GM04503 (cell line): Measurements from ENCODE around the gene PAMR1.
A peak's percentile ranks its signal among the peaks of the same experiment; 100 is the strongest.
"Not testable (repeated sequence)": the region's sequence is repeated elsewhere in the genome, so short reads cannot be mapped to it uniquely, and the experiment has no call there.

Source experiments
- DNase-seq: peaks from one replicate; pipeline ENCODE4 v3.0.0-alpha.2; 2012; ENCODE audit warnings: low read depth

Gene PAMR1

GRCh38 chr11:35525501-35526175, at the start of gene PAMR1:
TSS of gene PAMR1 (minus strand) at chr11:35525616. CDS start at chr11:35525585, 31 bp downstream.
- DNase-seq = peak; percentile 28

- no peak for DNase-seq
Observed at GRCh38 chr11:35571696-35572095, 46.3 kb upstream of the PAMR1 start.

- no peak for DNase-seq
Observed at GRCh38 chr11:35567737-35568465, 42.5 kb upstream of the PAMR1 start.

- DNase-seq = no peak
Observed at GRCh38 chr11:35566885-35567284, 41.5 kb upstream of the PAMR1 start.

- no peak for DNase-seq
Observed at GRCh38 chr11:35566181-35566580, 40.8 kb upstream of the PAMR1 start.

- no peak for DNase-seq
Observed at GRCh38 chr11:35564245-35564595, 38.8 kb upstream of the PAMR1 start.

- DNase-seq = no peak
Observed at GRCh38 chr11:35563484-35564244, 38.2 kb upstream of the PAMR1 start.

- DNase-seq = no peak
Observed at GRCh38 chr11:35559949-35560348, 34.5 kb upstream of the PAMR1 start.

- no peak for DNase-seq
Observed at GRCh38 chr11:35558513-35558912, 33.1 kb upstream of the PAMR1 start.

GRCh38 chr11:35555488-35555887, 30.1 kb upstream of the PAMR1 start:
- no peak for DNase-seq

GRCh38 chr11:35554491-35555437, 29.3 kb upstream of the PAMR1 start:
- peak; percentile 37 for DNase-seq

GRCh38 chr11:35553831-35554230, 28.4 kb upstream of the PAMR1 start:
- peak; percentile 99 for DNase-seq

- no peak for DNase-seq
Observed at GRCh38 chr11:35553021-35553420, 27.6 kb upstream of the PAMR1 start.

GRCh38 chr11:35552616-35553015, 27.2 kb upstream of the PAMR1 start:
- DNase-seq = no peak

GRCh38 chr11:35550374-35551036, 25.1 kb upstream of the PAMR1 start:
- DNase-seq = no peak

- DNase-seq = peak; percentile 94
Observed at GRCh38 chr11:35549787-35550186, 24.4 kb upstream of the PAMR1 start.

GRCh38 chr11:35548925-35549561, 23.6 kb upstream of the PAMR1 start:
- DNase-seq = no peak

GRCh38 chr11:35547995-35548394, 22.6 kb upstream of the PAMR1 start:
- DNase-seq = not testable (repeated sequence)

- DNase-seq = no peak
Observed at GRCh38 chr11:35546317-35546716, 20.9 kb upstream of the PAMR1 start.

GRCh38 chr11:35545391-35546003, 20.1 kb upstream of the PAMR1 start:
- DNase-seq = no peak
